Measurements from ENCODE around the gene RNU6-7. TPM values are rescaled to one million over a fixed set of nuclear protein-coding genes. Genes with fewer than 3 reads are reported as not detected.

RNU6-7 gene
- total RNA-seq, 3 donors from 2014 or later: not detected

DNA sequence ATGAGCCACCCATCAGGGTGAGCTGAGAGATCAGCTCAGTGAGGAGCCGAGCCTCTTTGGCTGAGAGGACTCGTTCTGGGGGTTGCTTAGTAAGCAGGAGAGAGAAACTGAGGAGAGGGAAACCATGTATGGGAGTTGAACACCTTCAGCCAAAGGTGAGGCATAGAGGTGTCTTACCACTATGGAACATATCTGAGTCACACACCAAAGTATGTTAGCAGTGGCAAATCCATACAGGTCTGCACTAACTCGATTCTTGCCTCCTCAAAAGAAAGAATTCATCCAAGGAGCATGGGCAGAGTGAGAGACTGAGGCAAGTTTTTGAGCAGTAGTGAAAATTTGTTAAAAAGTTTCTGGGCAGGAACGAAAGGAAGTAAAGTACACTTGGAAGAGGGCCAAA lies 47.9 kb downstream of the RNU6-7 start:
- Histone ChIP-seq H3K36me3 (ENCODE audit: low read depth) (no peaks in the 10 kb centered on the region), H3K4me1 (ENCODE audit: low read depth) (peaks cover 5% of the 10 kb centered on the region), H3K9me3 (no peaks in the 10 kb centered on the region), H3K4me3 (no peak overlapping the region)
- intact Hi-C loops (cut with DNase I, micrococcal nuclease): loop anchor here (5.0 kb wide), 2 partner anchors 177 to 312 kb away; no protein-coding TSS in a partner anchor
- no peak for TF ChIP-seq CTCF (IDR thresholded peaks at IDR 0.05)
- DNase-seq (no peak), ATAC-seq (no peak)

- intact Hi-C loops (cut with DNase I, micrococcal nuclease): loop anchor here (5.0 kb wide), 2 partner anchors 178 to 313 kb away; no protein-coding TSS in a partner anchor
- Histone ChIP-seq H3K9me3 (no peaks in the 10 kb centered on the region), H3K4me1 (ENCODE audit: low read depth) (peaks cover 5% of the 10 kb centered on the region), H3K4me3 (no peak overlapping the region), H3K36me3 (ENCODE audit: low read depth) (no peaks in the 10 kb centered on the region)
- no peak for DNase-seq
- TF ChIP-seq CTCF (IDR thresholded peaks at IDR 0.05): no peak
- ATAC-seq: no peak
Measured at GRCh38 chr14:32250681-32251080, 48.8 kb downstream of the RNU6-7 start.

DNA sequence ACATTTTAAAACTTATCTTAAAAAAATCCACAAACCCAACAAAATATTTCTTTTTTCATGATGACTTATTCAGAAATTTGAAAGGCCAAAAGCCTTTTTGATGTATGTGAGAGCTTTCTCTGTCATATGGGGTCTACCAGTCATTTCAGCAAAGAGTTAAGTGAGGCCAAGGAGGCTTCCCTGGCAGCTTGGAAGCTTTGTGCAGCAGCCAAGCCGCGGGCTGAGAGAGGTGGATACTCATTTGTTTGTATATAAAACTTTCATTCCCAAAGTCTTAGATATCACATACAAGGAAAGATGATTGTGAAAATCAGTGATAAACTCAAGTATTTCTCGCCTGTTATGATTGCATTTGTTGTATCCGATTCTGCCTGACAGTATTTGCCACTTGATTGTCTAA lies 49.7 kb downstream of the RNU6-7 start:
- no peak for DNase-seq
- no peak overlapping the region for H3K4me3 ChIP-seq
- H3K36me3 ChIP-seq (ENCODE audit: low read depth): no peaks in the 10 kb centered on the region
- H3K9me3 ChIP-seq: no peaks in the 10 kb centered on the region
- intact Hi-C loops (cut with DNase I, micrococcal nuclease): loop anchor here (5.0 kb wide), 2 partner anchors 179 to 314 kb away; no protein-coding TSS in a partner anchor
- no peak for ATAC-seq
- no peak for TF ChIP-seq CTCF (IDR thresholded peaks at IDR 0.05)
- H3K4me1 ChIP-seq (ENCODE audit: low read depth): peaks cover 5% of the 10 kb centered on the region

Other genes with a start within 250 kb of the RNU6-7 start
- 100 to 1,000 TPM in 2 of 3 donors, 10 to 100 TPM in 1; 94.7 to 203 (median 106) TPM for gene ARHGAP5, start 124.7 kb upstream of the RNU6-7 start, total RNA-seq
- not detected for gene RNU6-8, start 1.2 kb downstream of the RNU6-7 start, total RNA-seq
- 10 to 100 TPM in 1 of 3 donors, 1 to 10 TPM in 2; 4.2 to 30.8 (median 5.4) TPM for gene AKAP6, start 127.3 kb downstream of the RNU6-7 start, total RNA-seq

All from mucosa of descending colon (tissue), 3 donors.